ENCODE results near the gene DGAT2. TPM values are rescaled to one million over a fixed set of nuclear protein-coding genes. Genes with fewer than 3 reads are reported as not detected.

Gene DGAT2
- total RNA-seq, 1 experiment from 2014 or later = 6.4 TPM

GRCh38 chr11:75784085-75784478 lies 15.5 kb downstream of the DGAT2 start:
- Mint-ChIP-seq H3K36me3 (ENCODE audit: insufficient read depth, unreplicated experiment) (no peaks in the 10 kb centered on the region), H3K4me3 (ENCODE audit: unreplicated experiment) (no peak overlapping the region), H3K27me3 (ENCODE audit: insufficient read depth, unreplicated experiment) (no peaks in the 10 kb centered on the region), H3K4me1 (ENCODE audit: insufficient read depth, unreplicated experiment) (no peaks in the 10 kb centered on the region), H3K9me3 (ENCODE audit: unreplicated experiment) (no peaks in the 10 kb centered on the region), H3K27ac (ENCODE audit: low read depth, unreplicated experiment) (no peak overlapping the region)
- POLR2A ChIA-PET = no interaction called here
- TF ChIP-seq, protein P1, sequence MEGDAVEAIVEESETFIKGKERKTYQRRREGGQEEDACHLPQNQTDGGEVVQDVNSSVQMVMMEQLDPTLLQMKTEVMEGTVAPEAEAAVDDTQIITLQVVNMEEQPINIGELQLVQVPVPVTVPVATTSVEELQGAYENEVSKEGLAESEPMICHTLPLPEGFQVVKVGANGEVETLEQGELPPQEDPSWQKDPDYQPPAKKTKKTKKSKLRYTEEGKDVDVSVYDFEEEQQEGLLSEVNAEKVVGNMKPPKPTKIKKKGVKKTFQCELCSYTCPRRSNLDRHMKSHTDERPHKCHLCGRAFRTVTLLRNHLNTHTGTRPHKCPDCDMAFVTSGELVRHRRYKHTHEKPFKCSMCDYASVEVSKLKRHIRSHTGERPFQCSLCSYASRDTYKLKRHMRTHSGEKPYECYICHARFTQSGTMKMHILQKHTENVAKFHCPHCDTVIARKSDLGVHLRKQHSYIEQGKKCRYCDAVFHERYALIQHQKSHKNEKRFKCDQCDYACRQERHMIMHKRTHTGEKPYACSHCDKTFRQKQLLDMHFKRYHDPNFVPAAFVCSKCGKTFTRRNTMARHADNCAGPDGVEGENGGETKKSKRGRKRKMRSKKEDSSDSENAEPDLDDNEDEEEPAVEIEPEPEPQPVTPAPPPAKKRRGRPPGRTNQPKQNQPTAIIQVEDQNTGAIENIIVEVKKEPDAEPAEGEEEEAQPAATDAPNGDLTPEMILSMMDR (IDR thresholded peaks at IDR 0.05; ENCODE audit: unreplicated experiment) = no peak
- DNase-seq (ENCODE audit: unreplicated experiment) = no peak
- BruUV-seq (replicated peaks) = no TSS peak
- intact Hi-C loops (cut with micrococcal nuclease) = no loop called here
- CTCF ChIA-PET = interaction anchor here (1.7 kb wide), 1 partner anchor 19 kb away, joined by 4 read pairs; no protein-coding TSS in a partner anchor

GRCh38 chr11:75784506-75784905 lies 15.9 kb downstream of the DGAT2 start:
- CTCF ChIA-PET = interaction anchor here (1.2 to 1.7 kb wide), 2 partner anchors 19 to 20 kb away, joined by 4 to 5 read pairs; no protein-coding TSS in a partner anchor
- intact Hi-C loops (cut with micrococcal nuclease) = no loop called here
- no peak overlapping the region for H3K4me3 Mint-ChIP-seq (ENCODE audit: unreplicated experiment)

DNA sequence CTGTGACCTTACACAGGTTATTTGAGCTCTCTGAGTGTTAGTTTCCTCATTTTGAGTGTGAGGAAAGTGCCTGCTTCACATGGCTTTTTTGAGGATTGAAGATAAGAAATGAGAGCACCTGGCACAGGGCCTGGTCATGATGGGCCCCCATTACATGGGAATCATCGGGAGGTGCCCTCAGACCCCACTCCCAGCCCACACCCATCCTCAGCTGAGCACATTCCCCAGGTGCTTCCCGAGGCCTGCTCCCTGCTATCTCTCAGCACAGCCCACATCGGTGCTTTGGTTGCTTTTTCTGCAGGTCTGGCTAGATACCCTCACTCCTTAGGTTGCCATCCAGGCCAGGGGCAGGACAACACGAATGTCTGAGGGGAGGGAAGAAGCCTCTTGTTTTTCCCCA lies 16.6 kb downstream of the DGAT2 start:
- CTCF ChIA-PET = interaction anchor here (1.2 to 1.7 kb wide), 2 partner anchors 18 to 21 kb away, joined by 4 to 5 read pairs; no protein-coding TSS in a partner anchor
- BruUV-seq (replicated peaks) = no TSS peak
- no peak for DNase-seq (ENCODE audit: unreplicated experiment)
- no peaks in the 10 kb centered on the region for H3K9me3 Mint-ChIP-seq (ENCODE audit: unreplicated experiment)
- H3K27ac Mint-ChIP-seq (ENCODE audit: low read depth, unreplicated experiment) = no peak overlapping the region
- POLR2A ChIA-PET = no interaction called here
- H3K4me3 Mint-ChIP-seq (ENCODE audit: unreplicated experiment) = no peak overlapping the region
- TF ChIP-seq, protein P1 (IDR thresholded peaks at IDR 0.05; ENCODE audit: unreplicated experiment) = no peak
- H3K36me3 Mint-ChIP-seq (ENCODE audit: insufficient read depth, unreplicated experiment) = no peaks in the 10 kb centered on the region
- intact Hi-C loops (cut with micrococcal nuclease) = no loop called here
- no peaks in the 10 kb centered on the region for H3K27me3 Mint-ChIP-seq (ENCODE audit: insufficient read depth, unreplicated experiment)
- H3K4me1 Mint-ChIP-seq (ENCODE audit: insufficient read depth, unreplicated experiment) = no peaks in the 10 kb centered on the region

More at GRCh38 chr11:75784506-75784905, 15.9 kb downstream of the DGAT2 start:
- DNase-seq (ENCODE audit: unreplicated experiment) = no peak
- Mint-ChIP-seq H3K27ac (ENCODE audit: low read depth, unreplicated experiment) (no peak overlapping the region), H3K27me3 (ENCODE audit: insufficient read depth, unreplicated experiment) (no peaks in the 10 kb centered on the region), H3K36me3 (ENCODE audit: insufficient read depth, unreplicated experiment) (no peaks in the 10 kb centered on the region), H3K9me3 (ENCODE audit: unreplicated experiment) (no peaks in the 10 kb centered on the region), H3K4me1 (ENCODE audit: insufficient read depth, unreplicated experiment) (no peaks in the 10 kb centered on the region)
- POLR2A ChIA-PET = no interaction called here
- TF ChIP-seq, protein P1 (IDR thresholded peaks at IDR 0.05; ENCODE audit: unreplicated experiment) = no peak
- BruUV-seq (replicated peaks) = no TSS peak

- peaks cover 1% of the 10 kb centered on the region for H3K36me3 Mint-ChIP-seq (ENCODE audit: insufficient read depth, unreplicated experiment)
- no peak for DNase-seq (ENCODE audit: unreplicated experiment)
- no peaks in the 10 kb centered on the region for H3K27me3 Mint-ChIP-seq (ENCODE audit: insufficient read depth, unreplicated experiment)
- BruUV-seq (replicated peaks) = no TSS peak
- no peak overlapping the region for H3K27ac Mint-ChIP-seq (ENCODE audit: low read depth, unreplicated experiment)
- TF ChIP-seq, protein P1 (IDR thresholded peaks at IDR 0.05; ENCODE audit: unreplicated experiment) = no peak
- intact Hi-C loops (cut with micrococcal nuclease) = no loop called here
- CTCF ChIA-PET = interaction anchor here (0.5 to 1.7 kb wide), 3 partner anchors 10 to 17 kb away, joined by 3 to 4 read pairs (median 4); no protein-coding TSS in a partner anchor
- H3K4me3 Mint-ChIP-seq (ENCODE audit: unreplicated experiment) = no peak overlapping the region
- POLR2A ChIA-PET = no interaction called here
- H3K4me1 Mint-ChIP-seq (ENCODE audit: insufficient read depth, unreplicated experiment) = peaks cover 3% of the 10 kb centered on the region
- no peaks in the 10 kb centered on the region for H3K9me3 Mint-ChIP-seq (ENCODE audit: unreplicated experiment)
Measured at GRCh38 chr11:75786101-75786736, 17.6 kb downstream of the DGAT2 start.

Measured in MCF 10A (cell line).